NCI-H2196 (cell line): ENCODE measurements around the gene TYW1B.
A peak's percentile ranks its signal among the peaks of the same experiment; 100 is the strongest.
"Not testable (repeated sequence)": the region's sequence is repeated elsewhere in the genome, so short reads cannot be mapped to it uniquely, and the experiment has no call there.

Experiments used
- DNase-seq: peaks from one replicate; lab custom pipeline; 2025; ENCODE audit not compliant: unreplicated experiment; lab: John Stamatoyannopoulos, UW

Gene TYW1B

GRCh38 chr7:72816370-72817157, 11.4 kb downstream of the TYW1B start:
- DNase-seq, result not testable (repeated sequence)

GRCh38 chr7:72810437-72810836, 17.6 kb downstream of the TYW1B start:
- not testable (repeated sequence) for DNase-seq

GRCh38 chr7:72808511-72808910, 19.5 kb downstream of the TYW1B start:
- DNase-seq, result not testable (repeated sequence)

GRCh38 chr7:72806851-72807250, 21.1 kb downstream of the TYW1B start:
- not testable (repeated sequence) for DNase-seq

- no peak for DNase-seq
Measured at GRCh38 chr7:72805526-72806494, 22.2 kb downstream of the TYW1B start.

GRCh38 chr7:72803778-72804177, 24.2 kb downstream of the TYW1B start:
- DNase-seq, result not testable (repeated sequence)

GRCh38 chr7:72801564-72801963, 26.4 kb downstream of the TYW1B start:
- not testable (repeated sequence) for DNase-seq

GRCh38 chr7:72795401-72795800, 32.6 kb downstream of the TYW1B start:
- not testable (repeated sequence) for DNase-seq

GRCh38 chr7:72793791-72794190, 34.2 kb downstream of the TYW1B start:
- DNase-seq, result no peak

GRCh38 chr7:72790698-72791060, 37.3 kb downstream of the TYW1B start:
- DNase-seq, result not testable (repeated sequence)

GRCh38 chr7:72790048-72790697, 37.8 kb downstream of the TYW1B start:
- peak; percentile 51 for DNase-seq

- DNase-seq, result no peak
Measured at GRCh38 chr7:72785166-72785955, 42.6 kb downstream of the TYW1B start.

- peak; percentile 16 for DNase-seq
Measured at GRCh38 chr7:72783601-72784370, 44.2 kb downstream of the TYW1B start.

GRCh38 chr7:72781631-72782030, 46.4 kb downstream of the TYW1B start:
- no peak for DNase-seq

GRCh38 chr7:72781161-72781560, 46.8 kb downstream of the TYW1B start:
- no peak for DNase-seq

- not testable (repeated sequence) for DNase-seq
Measured at GRCh38 chr7:72780289-72780894, 47.6 kb downstream of the TYW1B start.

- DNase-seq, result not testable (repeated sequence)
Measured at GRCh38 chr7:72777167-72777566, 50.8 kb downstream of the TYW1B start.

GRCh38 chr7:72772627-72773026, 55.4 kb downstream of the TYW1B start:
- not testable (repeated sequence) for DNase-seq

GRCh38 chr7:72766994-72767393, 61.0 kb downstream of the TYW1B start:
- not testable (repeated sequence) for DNase-seq
